GM23338 (cell line): ENCODE results near the gene CENPP. TPM values are rescaled to one million over a fixed set of nuclear protein-coding genes. Genes with fewer than 3 reads are reported as not detected.

Experiments
- ATAC-seq: fragments of 200-7000 bp; cut with Tn5 transposase; 3 replicates; pipeline ENCODE4 v1.9.1; 2020
- DNase-seq: peaks from one replicate; pipeline ENCODE4 v3.0.0-alpha.2; 2015; ENCODE audit warnings: low spot score
- H2AFZ ChIP-seq: fragments of 200-600 bp; sonication (generic); 2 replicates; pipeline ENCODE4 v1.8.0; 2016; ENCODE audit warnings: antibody characterized with exemption, mild to moderate bottlenecking, moderate library complexity
- H3F3A ChIP-seq: fragments of 200-600 bp; sonication (generic); replicated peaks from 2 replicates; pipeline ENCODE4 v1.8.0; 2017; ENCODE audit warnings: antibody characterized with exemption, mixed run types, low read depth
- H3K27ac ChIP-seq: fragments of 200-600 bp; sonication (generic); 2 replicates; pipeline ENCODE4 v1.6.1; 2016; ENCODE audit warnings: low read depth
- H3K27me3 ChIP-seq: fragments of 200-600 bp; sonication (generic); 2 replicates; pipeline ENCODE4 v1.8.0; 2016; ENCODE audit warnings: mild to moderate bottlenecking, mixed run types, moderate library complexity; ENCODE audit not compliant: insufficient read depth
- H3K36me3 ChIP-seq: fragments of 200-600 bp; sonication (generic); 2 replicates; pipeline ENCODE4 v1.8.0; 2016; ENCODE audit warnings: mild to moderate bottlenecking; ENCODE audit not compliant: insufficient read depth
- H3K4me1 ChIP-seq: fragments of 200-600 bp; sonication (generic); 2 replicates; pipeline ENCODE4 v1.8.0; 2016; ENCODE audit warnings: mild to moderate bottlenecking, moderate library complexity; ENCODE audit not compliant: insufficient read depth
- H3K4me2 ChIP-seq: fragments of 200-600 bp; sonication (generic); 2 replicates; pipeline ENCODE4 v1.7.1; 2017; ENCODE audit warnings: mixed run types
- H3K4me3 ChIP-seq: fragments of 200-600 bp; sonication (generic); 2 replicates; pipeline ENCODE4 v1.6.1; 2016; ENCODE audit warnings: mixed run types
- H3K79me2 ChIP-seq: fragments of 200-600 bp; sonication (generic); replicated peaks from 2 replicates; pipeline ENCODE4 v1.8.0; 2017; ENCODE audit warnings: mild to moderate bottlenecking; ENCODE audit not compliant: insufficient read depth
- H3K9me2 ChIP-seq: fragments of 200-600 bp; sonication (generic); 2 replicates; pipeline ENCODE4 v1.8.0; 2017; ENCODE audit not compliant: insufficient read depth
- H4K20me1 ChIP-seq: fragments of 200-600 bp; sonication (generic); replicated peaks from 2 replicates; pipeline ENCODE4 v1.8.0; 2017; ENCODE audit warnings: mild to moderate bottlenecking; ENCODE audit not compliant: insufficient read depth
- H3K27ac Mint-ChIP-seq: 2 replicates; pipeline ENCODE4 v1.8.0; 2020; ENCODE audit warnings: inconsistent platforms, mild to moderate bottlenecking, moderate library complexity, mixed read lengths
- H3K27me3 Mint-ChIP-seq: 3 replicates; pipeline ENCODE4 v1.8.0; 2022; ENCODE audit warnings: low read depth, mild to moderate bottlenecking, moderate library complexity, mixed read lengths, inconsistent platforms; ENCODE audit not compliant: insufficient read depth, poor library complexity
- H3K36me3 Mint-ChIP-seq: 3 replicates; pipeline ENCODE4 v1.8.0; 2021; ENCODE audit warnings: low read depth, mild to moderate bottlenecking, inconsistent platforms, moderate library complexity, mixed read lengths
- H3K4me1 Mint-ChIP-seq: 3 replicates; pipeline ENCODE4 v1.8.0; 2020; ENCODE audit warnings: mild to moderate bottlenecking, inconsistent platforms, mixed read lengths
- H3K4me3 Mint-ChIP-seq: 3 replicates; pipeline ENCODE4 v1.8.0; 2021; ENCODE audit warnings: moderate library complexity, mild to moderate bottlenecking, inconsistent platforms, mixed read lengths
- H3K9me3 Mint-ChIP-seq: 3 replicates; pipeline ENCODE4 v1.8.0; 2020; ENCODE audit warnings: moderate library complexity, mild to moderate bottlenecking, inconsistent platforms, mixed read lengths
- CREB1 ChIP-seq: fragments of 250-450 bp; sonication (Bioruptor Pico); IDR thresholded peaks from 2 replicates; pipeline ENCODE4 v1.5.0; 2020; ENCODE audit warnings: low read depth, mild to moderate bottlenecking, moderate library complexity
- CTCF ChIP-seq, 2 experiments: fragments of 200-600 bp in 1 of 2; sonication (generic) in 1 of 2; conservative IDR thresholded peaks; 2 replicates each; pipeline versions ENCODE4 v1.5.1 to v1.6.1; 2016 to 2017; ENCODE audit warnings: antibody characterized with exemption in 2 of 2, low read depth in 2 of 2, mild to moderate bottlenecking in 2 of 2, moderate library complexity in 1 of 2
- ETS1 ChIP-seq: IDR thresholded peaks from 2 replicates; pipeline ENCODE4 v1.6.1; 2016; ENCODE audit warnings: antibody characterized with exemption
- EZH2 ChIP-seq: fragments of 200-600 bp; sonication (generic); IDR thresholded peaks from one replicate; pipeline ENCODE4 v1.8.0; 2017; ENCODE audit warnings: antibody characterized with exemption, mild to moderate bottlenecking, low read depth; ENCODE audit not compliant: unreplicated experiment
- EZH2phosphoT487 ChIP-seq: fragments of 200-600 bp; sonication (generic); IDR thresholded peaks from one replicate; pipeline ENCODE4 v1.8.1; 2018; ENCODE audit warnings: antibody characterized with exemption; ENCODE audit not compliant: unreplicated experiment
- JUNB ChIP-seq: IDR thresholded peaks from one replicate; pipeline ENCODE4 v1.6.1; 2016; ENCODE audit warnings: antibody characterized with exemption; ENCODE audit not compliant: unreplicated experiment
- NANOG ChIP-seq: IDR thresholded peaks from 2 replicates; pipeline ENCODE4 v1.6.1; 2016; ENCODE audit warnings: antibody characterized with exemption, borderline replicate concordance
- POLR2AphosphoS5 ChIP-seq: IDR thresholded peaks from 2 replicates; pipeline ENCODE4 v1.6.1; 2016; ENCODE audit warnings: antibody characterized with exemption, low read depth
- REST ChIP-seq: IDR thresholded peaks from one replicate; pipeline ENCODE4 v1.6.1; 2018; ENCODE audit warnings: antibody characterized with exemption; ENCODE audit not compliant: unreplicated experiment
- STAT1 ChIP-seq: IDR thresholded peaks from one replicate; pipeline ENCODE4 v1.6.1; 2016; ENCODE audit warnings: antibody characterized with exemption; ENCODE audit not compliant: unreplicated experiment
- ZNF114 ChIP-seq: fragments of 250-450 bp; sonication (Bioruptor Pico); IDR thresholded peaks from 2 replicates; pipeline ENCODE4 v1.5.0; 2020; ENCODE audit warnings: mild to moderate bottlenecking, moderate library complexity
- ZNF331 ChIP-seq: fragments of 250-450 bp; sonication (Bioruptor Pico); IDR thresholded peaks from 2 replicates; pipeline ENCODE4 v1.5.0; 2020; ENCODE audit warnings: low read depth, mild to moderate bottlenecking, moderate library complexity
- ZNF462 ChIP-seq: fragments of 250-450 bp; sonication (Bioruptor Pico); IDR thresholded peaks from 2 replicates; pipeline ENCODE4 v1.5.0; 2020; ENCODE audit warnings: mild to moderate bottlenecking, moderate library complexity
- polyA plus RNA-seq: library from polyadenylated mRNA; unstranded; fragments of >200 nt; fragmentation: Nextera tagmentation; extraction: Ambion mirVana; gene quantifications from 2 replicates; pipeline ENCODE4 v1.2.1, GENCODE V29; 2016
- total RNA-seq: library from RNA; depleted of rRNA; stranded (reverse); fragments of >200 nt; shearing (Covaris generic); gene quantifications from 2 replicates; pipeline ENCODE4 v1.2.3, GENCODE V29; 2014

Gene CENPP
- total and polyA plus RNA-seq, 2 experiments from 2014 or later: 11.0 to 12.6 TPM

GRCh38 chr9:92513349-92513748 is 187.6 kb downstream of the CENPP start:
- no peaks in the 10 kb centered on the region for H3F3A ChIP-seq
- no peaks in the 10 kb centered on the region for H3K79me2 ChIP-seq
- no peaks in the 10 kb centered on the region for H3K27me3 ChIP-seq
- H3K27ac Mint-ChIP-seq: no peak overlapping the region
- H3K27ac ChIP-seq: no peak overlapping the region
- H3K36me3 Mint-ChIP-seq: no peaks in the 10 kb centered on the region
- ATAC-seq: no peak
- DNase-seq: no peak
- no peak overlapping the region for H3K4me2 ChIP-seq
- peaks cover 6% of the 10 kb centered on the region; the same call in 2 of the 3 replicates for H3K4me1 Mint-ChIP-seq
- H3K36me3 ChIP-seq: no peaks in the 10 kb centered on the region
- no peaks in the 10 kb centered on the region for H3K9me3 Mint-ChIP-seq
- H3K4me1 ChIP-seq: peaks cover 7% of the 10 kb centered on the region; the same call in 1 of the 2 replicates
- no peaks in the 10 kb centered on the region for H4K20me1 ChIP-seq
- H3K4me3 ChIP-seq: no peak overlapping the region
- no peak overlapping the region for H3K4me3 Mint-ChIP-seq
- no peaks in the 10 kb centered on the region for H3K9me2 ChIP-seq
- TF ChIP-seq ETS1 (no peak), STAT1 (no peak), REST (no peak), CREB1 (CRISPR knock-in tag) (no peak), JUNB (no peak), NANOG (no peak), EZH2 (no peak), ZNF114 (CRISPR knock-in tag) (no peak), POLR2AphosphoS5 (no peak), ZNF331 (CRISPR knock-in tag) (no peak), ZNF462 (CRISPR knock-in tag) (no peak), EZH2phosphoT487 (no peak), CTCF (conservative IDR thresholded peaks at IDR 0.05; ENCODE audit: low read depth in 2 of 2) (no peak)
- no peak overlapping the region for H2AFZ ChIP-seq
- H3K27me3 Mint-ChIP-seq: peaks cover 4% of the 10 kb centered on the region
